Measurements from ENCODE around the gene IL17B. TPM values are rescaled to one million over a fixed set of nuclear protein-coding genes. Genes with fewer than 3 reads are reported as not detected.

IL17B gene
- total RNA-seq, 1 experiment from 2014 or later: not detected

DNA sequence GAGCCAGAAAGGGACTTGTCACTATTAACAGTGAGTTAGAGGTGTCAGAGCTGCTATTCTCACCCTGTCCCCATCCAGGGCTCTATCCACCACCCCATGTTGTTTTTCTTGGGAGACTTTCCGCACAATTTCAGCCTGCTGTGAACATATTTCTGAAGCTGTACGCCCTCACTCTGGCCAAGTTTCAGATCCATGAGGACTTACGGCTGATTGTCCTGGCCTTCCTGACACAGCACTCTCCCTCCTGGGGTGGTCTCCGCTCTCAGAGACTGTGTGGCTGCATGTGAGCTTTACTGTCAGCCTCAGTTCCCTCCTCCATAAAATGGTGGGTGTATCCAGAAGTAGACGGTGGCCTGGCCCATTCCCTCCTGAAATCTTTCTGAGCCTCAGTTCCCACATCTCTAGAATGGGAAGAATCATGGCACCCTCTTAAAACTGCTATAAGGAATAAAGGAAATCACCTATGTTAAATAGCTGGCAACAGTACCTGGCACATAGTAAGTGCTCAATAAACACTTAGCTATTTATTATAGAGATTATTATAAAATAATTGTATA, 804 bp upstream of the IL17B start:
- no peak for DNase-seq (ENCODE audit: low spot score)

DNA sequence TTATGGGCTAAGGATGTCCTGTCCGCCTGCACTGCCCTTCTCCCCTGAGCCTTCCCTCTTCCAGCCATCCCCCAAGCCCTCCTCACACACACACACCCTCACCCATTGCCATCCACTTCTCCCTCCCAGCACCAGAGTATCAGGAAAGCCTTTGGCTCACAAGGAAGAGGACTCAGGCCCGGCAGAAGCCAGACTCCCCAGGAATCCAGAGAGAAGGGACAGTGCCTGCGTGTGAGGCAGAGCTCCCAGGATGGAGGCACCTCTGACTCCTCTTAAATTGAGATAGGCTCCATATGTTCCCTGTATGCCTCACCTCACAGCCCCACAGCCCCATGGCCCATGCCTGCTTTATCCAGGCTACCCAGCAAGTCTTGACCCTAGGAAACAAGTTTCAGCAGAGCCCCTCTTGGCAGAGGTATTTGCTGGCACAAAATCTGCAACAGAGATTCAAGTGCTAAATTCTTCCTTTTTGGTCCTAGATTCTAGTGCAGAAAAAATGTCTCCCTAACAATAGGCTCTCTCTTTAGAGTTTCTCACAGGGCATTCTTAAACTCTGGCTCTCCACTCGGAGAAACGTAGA, 761 bp downstream of the IL17B start:
- DNase-seq (ENCODE audit: low spot score): no peak

DNA sequence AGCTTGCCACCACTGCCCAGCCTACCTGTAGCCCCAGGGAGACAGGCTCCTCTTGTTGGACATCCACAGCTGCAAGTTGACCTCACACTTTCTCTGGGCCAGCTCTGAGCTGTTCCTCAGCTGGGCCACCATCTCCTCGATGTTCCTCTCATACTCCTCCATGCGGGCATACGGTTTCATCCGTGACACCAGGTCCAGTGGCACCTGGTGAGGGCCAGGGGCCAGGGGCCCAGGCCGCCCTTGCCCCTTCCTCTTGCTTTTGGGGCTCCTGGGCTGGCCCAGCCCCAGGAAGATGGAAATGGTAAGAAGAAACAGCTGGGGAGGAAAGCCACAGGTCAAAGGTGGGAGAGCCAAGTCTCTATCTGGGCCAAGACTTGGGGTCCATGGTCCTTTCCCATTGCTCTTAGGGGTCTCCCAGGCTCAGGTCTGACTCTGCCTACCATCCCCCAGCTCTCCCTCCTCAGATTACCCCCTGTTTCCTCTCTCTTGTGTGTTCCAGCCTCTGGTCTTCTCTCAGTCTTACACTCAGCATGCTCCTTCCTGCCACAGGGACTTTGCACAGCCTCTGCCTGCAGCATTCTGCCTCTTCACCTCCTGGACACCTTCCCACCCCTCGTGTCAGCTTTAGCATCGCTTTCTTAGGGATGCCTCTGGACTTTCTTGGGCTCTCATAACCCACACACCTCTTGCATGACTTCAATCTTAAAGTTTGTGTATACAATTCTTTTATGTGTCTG, 2.2 kb downstream of the IL17B start:
- DNase-seq (ENCODE audit: low spot score): no peak

DNA sequence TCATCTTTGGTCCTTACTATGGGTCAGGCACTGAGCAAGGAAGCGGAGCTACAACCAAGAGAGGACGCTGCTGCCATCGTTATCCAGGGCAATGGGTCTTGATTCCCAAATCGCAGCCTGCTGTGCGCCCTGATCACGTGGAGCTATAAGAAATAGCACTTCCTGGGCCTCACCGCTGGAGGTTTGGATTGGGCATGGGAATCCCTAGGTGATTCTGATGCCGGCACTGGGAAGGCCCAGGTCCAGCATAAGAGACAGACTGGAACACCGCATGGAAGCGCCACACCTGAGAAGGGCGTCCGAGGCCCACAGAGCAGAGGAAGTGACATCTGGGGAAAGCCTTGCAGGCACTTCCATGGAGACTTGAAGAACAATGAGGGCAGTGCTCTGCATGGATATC, 3.0 kb downstream of the IL17B start:
- no peak for DNase-seq (ENCODE audit: low spot score)

DNA sequence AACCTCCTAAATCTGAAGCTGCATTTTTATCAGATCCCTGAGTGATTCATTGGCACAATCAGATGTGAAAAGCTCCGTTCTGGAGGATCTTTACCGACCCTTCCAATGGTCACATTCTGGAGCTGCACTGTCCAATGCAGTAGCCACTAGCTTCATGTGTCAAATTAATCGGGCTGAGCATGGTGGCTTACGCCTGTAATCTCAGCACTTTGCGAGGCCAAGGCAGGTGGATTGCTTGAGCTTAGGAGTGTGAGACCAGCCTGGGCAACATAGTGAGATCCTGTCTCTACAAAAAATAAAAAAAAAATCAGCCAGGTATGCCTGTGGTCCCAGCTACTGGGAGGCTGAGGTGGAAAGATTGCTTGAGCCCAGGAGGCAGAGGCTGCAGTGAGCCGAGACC, 3.7 kb downstream of the IL17B start:
- no peak for DNase-seq (ENCODE audit: low spot score)

DNA sequence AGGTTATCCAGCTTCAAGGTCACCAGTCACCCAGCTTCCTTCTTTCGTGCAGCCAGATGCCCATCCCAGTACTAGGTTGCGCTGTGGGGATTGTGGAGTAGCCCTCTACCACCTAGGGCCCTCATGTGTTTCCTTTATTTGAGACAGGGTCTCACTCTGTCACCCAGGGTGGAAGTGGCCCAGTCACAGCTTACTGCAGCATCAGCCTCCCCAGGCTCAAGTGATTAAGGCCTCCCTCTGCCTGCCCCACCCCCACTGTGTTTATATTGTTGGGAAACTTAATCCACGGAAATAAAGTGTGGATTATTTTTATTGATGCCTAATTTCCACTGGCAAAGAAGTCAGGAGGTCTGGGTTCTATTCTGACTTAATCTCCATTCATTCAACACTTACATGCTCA, 4.3 kb downstream of the IL17B start:
- DNase-seq (ENCODE audit: low spot score): no peak

DNA sequence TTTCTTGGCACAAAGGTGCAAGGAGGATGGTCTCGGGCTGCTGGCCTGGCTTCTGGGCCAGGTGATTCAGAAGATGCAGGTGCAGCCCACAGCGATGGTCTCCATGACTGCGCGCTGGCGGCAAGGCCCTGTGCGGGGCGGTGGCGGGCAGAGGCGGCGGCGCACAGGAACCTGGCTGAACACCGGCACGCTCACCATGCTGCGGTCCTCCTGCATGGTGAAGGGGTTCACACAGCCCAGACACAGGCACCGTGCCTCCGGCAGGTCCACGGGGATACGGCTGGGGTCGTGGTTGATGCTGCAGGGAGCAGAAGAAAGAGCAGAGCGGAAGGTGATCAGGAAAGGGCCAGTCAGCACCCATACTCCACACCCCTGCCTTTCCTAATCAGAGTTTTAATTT, 4.8 kb downstream of the IL17B start:
- DNase-seq (ENCODE audit: low spot score): no peak

DNA sequence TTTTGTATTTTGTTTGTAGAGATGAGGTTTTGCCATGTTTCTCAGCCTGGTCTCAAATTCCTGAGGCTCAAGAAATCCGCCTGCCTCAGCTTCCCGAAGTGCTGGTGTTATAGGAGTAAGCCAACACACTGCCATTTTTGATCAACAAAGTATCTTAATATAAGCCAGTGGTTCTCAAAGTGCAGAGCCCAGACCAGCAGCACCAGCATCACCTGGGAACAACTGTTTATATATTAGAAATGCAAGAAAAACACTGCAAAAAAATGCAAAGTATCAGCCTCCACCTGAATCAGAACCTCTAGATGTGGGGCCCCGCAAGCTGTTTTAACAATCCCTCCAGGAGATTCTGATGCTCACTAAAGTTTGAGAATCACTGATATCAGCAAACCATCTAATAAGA, 6.2 kb downstream of the IL17B start:
- no peak for DNase-seq (ENCODE audit: low spot score)

DNA sequence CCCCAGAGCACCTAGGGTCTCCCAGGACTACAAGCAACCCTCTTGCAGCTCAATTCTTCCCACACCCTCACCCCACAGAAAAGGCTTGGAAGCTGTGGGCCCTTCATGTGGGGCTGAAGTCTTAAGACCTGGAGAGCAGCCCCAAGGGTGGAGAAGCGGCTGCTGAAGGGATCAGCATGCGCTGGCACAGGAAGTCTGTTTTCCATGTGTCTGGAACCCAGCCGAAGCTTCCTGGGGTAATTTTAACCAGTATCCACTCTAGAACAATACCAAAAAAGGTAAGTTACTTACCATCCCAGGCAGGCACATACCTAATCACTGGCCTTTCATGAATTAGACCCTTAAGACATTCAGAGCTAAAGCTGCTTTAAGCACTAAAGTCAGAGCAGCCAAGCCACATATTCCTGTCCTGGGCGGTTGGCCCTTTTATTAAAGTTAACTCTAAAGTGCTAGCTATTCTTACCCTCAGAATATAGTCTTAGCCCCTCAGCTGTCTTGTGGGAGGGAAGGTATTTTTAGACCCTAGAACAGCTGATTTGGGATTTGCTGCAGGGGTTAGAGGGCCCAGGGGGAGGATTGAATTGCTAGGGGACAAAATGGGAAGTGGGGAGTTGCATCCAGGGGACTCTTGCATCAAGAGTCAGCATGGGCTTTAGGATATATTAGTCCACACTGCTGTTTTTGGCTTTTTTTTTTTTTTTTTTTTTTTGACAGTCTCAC, 6.9 kb downstream of the IL17B start:
- DNase-seq (ENCODE audit: low spot score): no peak

DNA sequence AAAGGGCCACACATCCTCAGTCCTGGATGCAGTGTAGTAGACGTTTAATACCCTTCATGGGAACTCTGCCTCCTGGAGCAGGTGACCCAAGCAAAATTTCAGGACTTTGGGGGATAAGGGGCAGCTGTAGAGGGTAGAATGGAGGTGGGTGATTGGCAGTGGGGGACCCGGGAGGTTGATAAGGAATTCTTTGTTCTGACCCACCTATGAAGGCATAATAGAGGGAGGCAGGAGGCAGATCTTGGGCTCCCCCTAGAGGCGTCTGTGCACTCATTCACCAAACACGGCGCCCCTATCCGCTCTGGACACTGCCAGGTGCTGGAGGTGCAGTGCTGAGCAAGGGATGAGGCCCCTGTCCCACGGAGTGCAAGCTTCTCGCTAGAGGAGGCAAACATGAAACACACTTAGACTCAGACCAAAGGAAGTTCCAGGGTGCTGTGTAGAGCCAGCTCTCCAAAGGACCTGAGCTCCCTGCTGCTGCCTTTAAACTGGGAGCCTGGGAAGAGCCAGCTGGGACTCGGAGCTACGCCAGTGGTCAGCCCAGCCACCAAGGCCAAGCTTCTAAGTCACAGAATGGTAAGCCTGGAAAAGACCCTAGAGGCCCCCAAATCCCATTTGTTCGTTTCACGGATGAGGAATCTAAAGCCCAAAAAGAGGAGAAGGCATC, 7.7 kb downstream of the IL17B start:
- peak; percentile 69 for DNase-seq (ENCODE audit: low spot score)

DNA sequence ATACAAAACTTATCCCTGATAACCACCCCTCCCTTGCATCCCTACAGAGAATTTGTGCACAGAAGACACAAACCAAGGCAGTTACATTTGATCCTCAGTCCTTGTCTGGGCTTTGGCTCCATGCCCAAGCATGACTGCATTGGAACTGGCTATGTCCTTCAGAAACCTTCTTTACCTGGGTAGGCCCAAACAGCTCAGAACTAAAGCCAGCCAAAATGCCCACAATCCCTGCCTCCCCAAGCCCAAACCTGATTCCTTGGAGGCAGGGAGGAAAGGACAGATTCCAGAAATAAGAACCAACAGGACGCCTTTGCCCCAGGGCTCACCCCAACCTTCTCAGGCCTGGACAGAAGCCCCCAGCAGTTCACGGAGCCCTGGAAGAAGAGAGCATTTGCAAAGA, 8.2 kb downstream of the IL17B start:
- DNase-seq (ENCODE audit: low spot score): no peak

DNA sequence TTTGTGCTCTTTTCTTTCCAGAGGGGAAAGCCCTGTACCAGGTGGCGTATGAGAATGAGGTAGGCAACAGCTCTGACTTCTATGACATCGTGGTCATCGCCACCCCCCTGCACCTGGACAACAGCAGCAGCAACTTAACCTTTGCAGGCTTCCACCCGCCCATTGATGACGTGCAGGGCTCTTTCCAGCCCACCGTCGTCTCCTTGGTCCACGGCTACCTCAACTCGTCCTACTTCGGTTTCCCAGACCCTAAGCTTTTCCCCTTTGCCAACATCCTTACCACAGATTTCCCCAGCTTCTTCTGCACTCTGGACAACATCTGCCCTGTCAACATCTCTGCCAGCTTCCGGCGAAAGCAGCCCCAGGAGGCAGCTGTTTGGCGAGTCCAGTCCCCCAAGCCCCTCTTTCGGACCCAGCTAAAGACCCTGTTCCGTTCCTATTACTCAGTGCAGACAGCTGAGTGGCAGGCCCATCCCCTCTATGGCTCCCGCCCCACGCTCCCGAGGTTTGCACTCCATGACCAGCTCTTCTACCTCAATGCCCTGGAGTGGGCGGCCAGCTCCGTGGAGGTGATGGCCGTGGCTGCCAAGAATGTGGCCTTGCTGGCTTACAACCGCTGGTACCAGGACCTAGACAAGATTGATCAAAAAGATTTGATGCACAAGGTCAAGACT, 11.0 kb downstream of the IL17B start:
- no peak for DNase-seq (ENCODE audit: low spot score)

DNA sequence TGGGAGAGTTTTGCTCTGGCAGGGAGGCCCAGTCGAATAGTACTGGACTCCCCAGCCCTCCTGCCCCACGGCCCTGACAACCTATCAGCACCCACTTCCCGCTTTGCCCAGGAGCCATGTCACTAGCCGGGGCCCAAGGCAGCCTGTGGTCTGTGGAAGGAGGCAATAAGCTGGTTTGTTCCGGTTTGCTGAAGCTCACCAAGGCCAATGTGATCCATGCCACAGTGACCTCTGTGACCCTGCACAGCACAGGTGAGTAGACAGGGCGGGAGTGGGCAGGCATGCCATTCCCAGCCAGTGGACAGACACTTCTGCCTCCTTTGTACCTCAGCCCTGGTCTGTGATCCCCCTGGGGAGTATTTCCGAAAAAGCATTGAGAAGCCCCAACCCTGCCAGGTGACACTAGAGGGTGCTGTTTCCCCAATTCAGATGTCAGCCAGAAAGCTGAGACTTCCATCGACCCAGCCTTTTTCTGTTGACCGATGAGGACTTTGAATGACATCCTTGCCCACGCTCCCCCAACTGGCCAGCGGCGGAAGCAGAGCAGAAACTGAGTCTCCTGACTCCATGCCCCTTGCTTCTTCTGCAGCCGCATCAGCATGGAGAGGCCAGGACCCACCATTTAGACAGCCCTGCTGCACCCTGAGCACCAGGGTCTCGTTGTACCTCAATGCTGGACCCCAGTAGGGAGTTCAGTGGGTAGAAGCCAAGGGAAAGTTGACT, 11.7 kb downstream of the IL17B start:
- DNase-seq (ENCODE audit: low spot score): peak; percentile 65

DNA sequence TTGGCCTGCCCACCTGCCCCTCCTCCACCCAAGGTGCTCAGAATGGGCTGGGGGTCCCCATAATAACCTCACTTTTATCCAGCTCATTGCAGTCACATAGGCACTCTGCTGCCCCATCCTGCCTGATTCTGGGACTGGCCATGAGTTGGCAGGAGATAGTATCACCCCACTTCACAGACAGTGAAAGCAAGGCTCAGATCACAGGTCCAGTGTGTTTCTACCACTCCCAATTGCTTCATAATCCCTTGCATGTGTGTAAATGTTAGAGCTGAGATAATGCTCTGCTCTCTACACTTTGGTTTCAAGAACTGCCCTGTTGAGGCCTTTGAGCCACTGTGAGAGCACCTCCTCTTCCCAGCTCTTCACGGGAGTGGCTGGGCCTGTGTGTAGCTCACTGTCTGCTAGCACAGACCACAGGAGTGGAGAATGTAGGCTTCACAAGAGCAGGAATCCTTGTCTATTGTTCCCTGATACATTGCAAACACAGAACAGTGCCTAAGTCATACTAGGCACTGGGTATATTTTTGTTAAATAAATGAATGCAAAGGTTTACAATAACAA, 12.8 kb downstream of the IL17B start:
- no peak for DNase-seq (ENCODE audit: low spot score)

DNA sequence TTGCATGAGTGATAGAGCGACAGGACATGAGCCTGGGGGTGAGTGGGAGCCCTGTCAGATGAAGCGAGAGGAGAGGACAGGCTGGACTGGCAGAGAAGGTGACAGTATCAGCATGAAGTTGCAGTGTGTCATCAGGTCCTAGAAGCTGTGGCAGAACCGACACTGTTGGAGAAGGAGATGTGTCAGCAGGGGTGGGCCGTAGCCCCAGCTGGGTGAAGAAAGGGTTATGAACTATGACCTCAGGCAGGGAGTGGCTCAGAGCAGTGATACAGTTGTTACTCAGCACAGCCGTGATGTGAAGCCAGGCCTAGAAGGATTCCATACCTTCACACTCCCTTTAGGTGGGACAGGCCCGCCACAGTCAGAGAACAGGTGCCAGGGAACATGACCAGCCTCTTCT, 13.7 kb downstream of the IL17B start:
- no peak for DNase-seq (ENCODE audit: low spot score)

DNA sequence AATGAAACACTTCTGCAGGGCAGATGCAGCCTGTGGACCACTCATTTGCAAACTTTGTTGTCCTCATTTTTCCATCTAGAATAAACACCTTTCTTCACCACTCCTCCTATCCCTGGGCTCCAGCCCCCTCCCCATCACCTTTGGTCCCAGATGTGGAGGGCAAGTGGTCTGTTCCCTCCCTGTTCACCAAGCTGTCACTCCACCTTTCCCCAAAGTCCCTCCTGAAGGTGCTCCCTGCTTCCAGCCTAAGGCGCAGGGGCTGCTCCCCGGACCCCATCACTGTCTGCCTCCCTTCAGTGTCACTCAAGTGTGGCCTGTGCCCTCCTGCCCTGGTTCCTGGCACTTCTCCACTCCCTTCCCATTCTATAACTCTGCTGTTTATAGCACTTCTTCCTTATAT, 14.4 kb downstream of the IL17B start:
- no peak for DNase-seq (ENCODE audit: low spot score)

DNA sequence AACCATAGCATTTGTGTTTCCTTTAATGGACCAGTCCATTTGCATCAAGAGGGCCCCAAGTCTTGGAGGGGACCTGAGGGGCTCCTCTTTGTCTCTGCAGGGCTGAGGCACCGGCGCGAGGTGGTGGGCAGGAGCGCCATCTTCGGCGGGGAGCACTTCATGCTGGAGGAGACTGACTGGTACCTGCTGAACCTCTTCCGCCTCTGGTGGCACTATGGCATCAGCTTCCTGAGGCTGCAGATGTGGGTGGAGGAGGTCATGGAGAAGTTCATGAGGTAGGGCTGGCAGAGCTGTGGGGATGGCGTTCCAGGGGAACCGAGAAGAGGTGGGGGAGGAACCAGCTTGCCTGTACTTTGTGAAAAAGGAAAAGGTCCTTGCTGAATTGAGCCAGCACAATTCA, 15.2 kb downstream of the IL17B start:
- no peak for DNase-seq (ENCODE audit: low spot score)

DNA sequence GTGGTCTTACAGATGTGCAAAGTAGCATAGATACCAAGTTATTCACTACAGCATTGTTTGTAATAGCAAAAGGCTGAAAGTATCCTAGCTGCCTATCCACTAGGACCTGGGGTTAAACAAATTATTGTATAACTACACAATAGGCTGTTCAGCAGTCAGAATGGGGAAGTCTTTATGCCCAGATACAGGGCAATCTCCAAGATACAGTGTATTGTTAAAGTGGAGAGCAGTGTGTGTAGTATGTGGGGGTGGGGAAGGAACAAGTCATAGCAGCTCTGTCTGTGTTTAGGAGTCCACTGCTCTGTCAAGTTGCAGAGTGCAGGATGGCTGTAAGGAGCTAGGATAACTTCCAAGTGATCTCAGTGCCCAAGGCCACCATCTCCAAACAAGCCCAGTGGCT, 15.7 kb downstream of the IL17B start:
- DNase-seq (ENCODE audit: low spot score): no peak

DNA sequence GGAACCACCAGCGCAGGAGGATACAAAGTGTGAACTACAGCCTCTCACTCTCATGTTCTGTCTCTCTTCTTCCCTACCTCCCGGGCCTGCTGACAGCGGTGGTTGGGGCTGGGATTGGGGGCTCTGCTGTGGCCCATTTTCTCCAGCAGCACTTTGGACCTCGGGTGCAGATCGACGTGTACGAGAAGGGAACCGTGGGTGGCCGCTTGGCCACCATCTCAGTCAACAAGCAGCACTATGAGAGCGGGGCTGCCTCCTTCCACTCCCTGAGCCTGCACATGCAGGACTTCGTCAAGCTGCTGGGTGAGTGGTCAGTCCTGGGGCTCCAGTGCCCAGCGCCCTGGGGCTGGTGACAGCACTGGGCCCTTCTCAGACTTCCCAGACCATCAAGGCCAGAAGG, 16.6 kb downstream of the IL17B start:
- no peak for DNase-seq (ENCODE audit: low spot score)

DNA sequence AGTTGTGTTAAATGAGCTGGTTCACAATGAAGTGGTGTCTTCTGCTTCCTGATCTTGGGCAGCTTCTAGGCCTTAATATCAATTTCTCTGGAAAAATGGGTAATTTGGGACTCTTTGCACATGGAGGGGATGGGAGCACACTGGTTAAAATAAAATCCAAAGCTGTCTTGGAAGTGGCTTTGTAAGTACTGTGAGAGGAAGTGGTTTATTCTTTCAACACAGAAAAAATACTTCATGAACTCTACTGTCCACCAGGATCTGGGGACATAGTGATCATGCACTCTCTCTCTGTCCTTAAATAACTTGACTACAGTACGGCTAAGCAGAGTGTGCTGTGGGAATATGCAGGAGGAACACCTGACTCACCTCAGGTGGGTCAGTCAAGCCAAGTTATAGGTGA, 18.8 kb downstream of the IL17B start:
- no peak for DNase-seq (ENCODE audit: low spot score)

Data from A172 (cell line).